Measurements from ENCODE around the gene ZNF784.
"Not testable (repeated sequence)": the region's sequence is repeated elsewhere in the genome, so short reads cannot be mapped to it uniquely, and the experiment has no call there.

- not testable (repeated sequence) for TF ChIP-seq RAD21 (IDR thresholded peaks at IDR 0.05); CTCF (IDR thresholded peaks at IDR 0.05; ENCODE audit: low read depth, low read length, missing input control); HNF4A (conservative IDR thresholded peaks at IDR 0.05)
Measured at GRCh38 chr19:55573929-55574328, 50.4 kb downstream of the ZNF784 start.
